HepG2 (cell line): ENCODE measurements around the gene TTLL8. TPM values are rescaled to one million over a fixed set of nuclear protein-coding genes. Genes with fewer than 3 reads are reported as not detected.

Experiments used
- ATAC-seq: fragments of 200-7000 bp; cut with Tn5 transposase; 3 replicates; pipeline ENCODE4 v1.9.1; 2020; ENCODE audit warnings: mild to moderate bottlenecking, moderate library complexity
- BruUV-seq: library from RNA; stranded (reverse); fragments of 400-500 nt; replicated peaks from 2 replicates; lab custom pipeline; 2021; lab: Mats Ljungman, UMichigan
- CTCF ChIA-PET: fragments of 300-600 bp; formaldehyde crosslinking; extraction: SDS; loops from one replicate; lab custom pipeline; 2021; ENCODE audit warnings: low total read pairs, inconsistent platforms, low intra/inter-chr PET ratio; lab: Yijun Ruan, JAX
- POLR2A ChIA-PET: fragments of 350-600 bp; sonication (Branson Sonifier 250); formaldehyde crosslinking; loops from one replicate; lab custom pipeline; 2020; ENCODE audit warnings: antibody characterized with exemption, inconsistent platforms; lab: Yijun Ruan, JAX
- DNase-seq: peaks from one replicate; pipeline ENCODE4 v3.0.0-alpha.2; 2015; ENCODE audit warnings: low spot score
- FAIRE-seq: peaks from 3 replicates; lab custom pipeline; 2011; peaks lifted over from hg19 to GRCh38; lab: Jason Lieb, UNC
- H2AFZ ChIP-seq: one replicate; pipeline ENCODE4 v1.6.1; 2011; ENCODE audit warnings: low read length, inconsistent platforms
- H3K27ac ChIP-seq: fragments of 300-600 bp; 3 replicates; pipeline ENCODE4 v1.8.0; 2011; ENCODE audit warnings: mixed run types, mild to moderate bottlenecking, mixed read lengths, low read length, inconsistent platforms; ENCODE audit not compliant: insufficient read depth; ENCODE audit errors: extremely low read length
- H3K27me3 ChIP-seq, 2 experiments: fragments of 200-600 bp in 1 of 2; 2 replicates in 1 of 2; 3 replicates in 1 of 2; pipeline versions ENCODE4 v1.6.0 to v1.8.0; 2011; ENCODE audit warnings: low read length in 2 of 2, mild to moderate bottlenecking in 2 of 2, moderate library complexity in 2 of 2, inconsistent platforms in 1 of 2; ENCODE audit not compliant: insufficient read depth in 2 of 2, control insufficient read depth in 1 of 2
- H3K36me3 ChIP-seq, 2 experiments: fragments of 200-600 bp in 1 of 2; replicated peaks in 1 of 2; 2 replicates in 1 of 2; 3 replicates in 1 of 2; pipeline versions ENCODE4 v1.5.1 to v1.8.0; 2011; ENCODE audit warnings: low read length in 2 of 2, inconsistent platforms in 1 of 2; ENCODE audit not compliant: insufficient read depth in 2 of 2, control insufficient read depth in 1 of 2
- H3K4me1 ChIP-seq: 2 replicates; pipeline ENCODE4 v1.5.1; 2012; ENCODE audit warnings: low read length, inconsistent platforms; ENCODE audit not compliant: insufficient read depth
- H3K4me2 ChIP-seq: 2 replicates; pipeline ENCODE4 v1.6.0; 2011; ENCODE audit warnings: low read depth, low read length, inconsistent platforms
- H3K4me3 ChIP-seq, 3 experiments: fragments of 200-600 bp in 1 of 3; sonication (generic), shearing (Covaris generic) in 1 of 3; replicated peaks in 1 of 3; 2 replicates each; pipeline ENCODE4 v1.5.1; 2011 to 2016; ENCODE audit warnings: low read length in 3 of 3, inconsistent platforms in 2 of 3, low read depth in 2 of 3, mild to moderate bottlenecking in 2 of 3, control low read depth in 1 of 3, mixed read lengths in 1 of 3; ENCODE audit not compliant: insufficient read depth in 1 of 3
- H3K79me2 ChIP-seq: one replicate; pipeline ENCODE4 v1.6.1; 2011; ENCODE audit warnings: low read length, inconsistent platforms; ENCODE audit not compliant: insufficient read depth
- H3K9ac ChIP-seq: 2 replicates; pipeline ENCODE4 v1.6.0; 2011; ENCODE audit warnings: mild to moderate bottlenecking, low read depth, low read length, inconsistent platforms; ENCODE audit not compliant: insufficient read depth
- H3K9me3 ChIP-seq: 2 replicates; pipeline ENCODE4 v1.5.1; 2012; ENCODE audit warnings: mild to moderate bottlenecking, low read length
- H4K20me1 ChIP-seq: 2 replicates; pipeline ENCODE4 v1.6.0; 2011; ENCODE audit warnings: inconsistent platforms, mild to moderate bottlenecking, low read length, moderate library complexity; ENCODE audit not compliant: insufficient read depth
- CREB1 ChIP-seq, 2 experiments: fragments of 450-650 bp in 1 of 2; IDR thresholded peaks; 2 replicates each; pipeline ENCODE4 v1.6.1; 2016 to 2017; ENCODE audit warnings: control low read depth in 1 of 2, mild to moderate bottlenecking in 1 of 2, missing compliant biosample characterization in 1 of 2, missing genetic modification characterization in 1 of 2
- MIER3 ChIP-seq: IDR thresholded peaks from 2 replicates; pipeline ENCODE4 v1.6.1; 2016; ENCODE audit warnings: missing compliant biosample characterization, borderline replicate concordance
- ZNF564 ChIP-seq: sonication (generic); formaldehyde crosslinking; IDR thresholded peaks from 2 replicates; pipeline ENCODE4 v1.8.1; 2023; ENCODE audit warnings: mild to moderate bottlenecking, missing genetic modification reagents
- ZNF598 ChIP-seq: sonication (generic); formaldehyde crosslinking; IDR thresholded peaks from 2 replicates; pipeline ENCODE4 v1.5.1; 2020; ENCODE audit warnings: mild to moderate bottlenecking, missing genetic modification reagents, borderline replicate concordance
- WGBS: methylation state at CpG from one replicate; pipeline ENCODE4 v1.1.6; 2017; ENCODE audit warnings: low lambda C conversion rate; 5-methylcytosine and 5-hydroxymethylcytosine counted together
- in situ Hi-C: cut with HindIII; loops from 2 replicates; pipeline ENCODE4 v1.10.0; 2017; ENCODE audit warnings: low pct_unique_long_range_greater_than_20kb; ENCODE audit not compliant: extremely low pct_ligation_motif_present
- intact Hi-C: fragments of 100-400 bp; cut with micrococcal nuclease; formaldehyde crosslinking; loops from one replicate; pipeline ENCODE4 v1.10.0; 2022; ENCODE audit not compliant: unreplicated experiment
- polyA plus RNA-seq, 8 experiments: library from polyadenylated mRNA; depleted of rRNA in 3 of 8; stranded (reverse) in 7 of 8; unstranded in 1 of 8; fragments of >200 nt; fragmentation: Illumina TruSeq in 4 of 8; extraction: Trizol in 4 of 8; gene quantifications; 2 replicates each; pipeline versions ENCODE4 v1.2.1 to v1.2.3, GENCODE V29; 2011 to 2016; ENCODE audit warnings: low read depth in 4 of 8, missing spikeins in 1 of 8, mixed read lengths in 1 of 8; ENCODE audit not compliant: insufficient read depth in 1 of 8
- total RNA-seq, 5 experiments: library from RNA; depleted of rRNA; stranded (reverse); fragments of >200 nt; fragmentation: Illumina TruSeq; extraction: Trizol; gene quantifications; 2 replicates each; pipeline ENCODE4 v1.2.3, GENCODE V29; 2016; ENCODE audit warnings: low read depth in 1 of 5
- TF ChIP-seq, protein P1 (sequence below): fragments of 450-650 bp; IDR thresholded peaks from 2 replicates; pipeline ENCODE4 v1.6.1; 2016

Gene TTLL8
- total and polyA plus RNA-seq, 2 of the 13 experiments (the other 11 are each of a cell fraction or from before 2014, with no cell fraction given): not detected

DNA sequence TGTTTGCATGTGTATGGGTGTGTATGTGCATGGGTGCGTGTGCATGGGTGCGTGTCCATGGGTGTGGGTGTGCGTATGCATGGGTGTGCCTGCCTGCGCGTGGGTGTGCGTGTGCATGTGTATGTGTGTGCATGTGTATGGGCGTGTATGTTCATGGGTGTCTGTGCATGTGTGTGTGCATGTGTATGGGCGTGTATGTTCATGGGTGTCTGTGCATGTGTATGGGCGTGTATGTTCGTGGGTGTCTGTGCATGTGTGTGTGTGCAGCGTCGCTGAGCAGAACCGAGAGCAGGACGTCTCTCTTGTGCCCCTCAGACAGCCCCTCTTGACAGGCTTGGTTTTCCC, 59.4 kb downstream of the TTLL8 start:
- no TSS peak for BruUV-seq
- Histone ChIP-seq H2AFZ (no peak overlapping the region), H3K4me3 (no peak overlapping the region), H3K27ac (no peak overlapping the region), H3K9ac (no peak overlapping the region), H3K4me1 (no peaks in the 10 kb centered on the region), H3K79me2 (no peaks in the 10 kb centered on the region), H3K4me2 (no peak overlapping the region), H3K36me3 (no peaks in the 10 kb centered on the region), H4K20me1 (no peaks in the 10 kb centered on the region), H3K27me3 (peaks cover 7 to 12% of the 10 kb centered on the region in 2 experiments; a peak in 4 of 5 replicates), H3K9me3 (no peaks in the 10 kb centered on the region)
- TF ChIP-seq, protein P1, sequence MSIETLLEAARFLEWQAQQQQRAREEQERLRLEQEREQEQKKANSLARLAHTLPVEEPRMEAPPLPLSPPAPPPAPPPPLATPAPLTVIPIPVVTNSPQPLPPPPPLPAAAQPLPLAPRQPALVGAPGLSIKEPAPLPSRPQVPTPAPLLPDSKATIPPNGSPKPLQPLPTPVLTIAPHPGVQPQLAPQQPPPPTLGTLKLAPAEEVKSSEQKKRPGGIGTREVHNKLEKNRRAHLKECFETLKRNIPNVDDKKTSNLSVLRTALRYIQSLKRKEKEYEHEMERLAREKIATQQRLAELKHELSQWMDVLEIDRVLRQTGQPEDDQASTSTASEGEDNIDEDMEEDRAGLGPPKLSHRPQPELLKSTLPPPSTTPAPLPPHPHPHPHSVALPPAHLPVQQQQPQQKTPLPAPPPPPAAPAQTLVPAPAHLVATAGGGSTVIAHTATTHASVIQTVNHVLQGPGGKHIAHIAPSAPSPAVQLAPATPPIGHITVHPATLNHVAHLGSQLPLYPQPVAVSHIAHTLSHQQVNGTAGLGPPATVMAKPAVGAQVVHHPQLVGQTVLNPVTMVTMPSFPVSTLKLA: peak; percentile 25; the same call in 1 of the 2 replicates
- TF ChIP-seq ZNF564: no peak
- CTCF ChIA-PET: no interaction called here
- FAIRE-seq (no peak), DNase-seq (no peak), ATAC-seq (no peak)
- in situ Hi-C loops: no loop called here
- POLR2A ChIA-PET: no interaction called here
- 70% methylated on average over 13 of the region's 14 CpGs for WGBS
- intact Hi-C loops: no loop called here

DNA sequence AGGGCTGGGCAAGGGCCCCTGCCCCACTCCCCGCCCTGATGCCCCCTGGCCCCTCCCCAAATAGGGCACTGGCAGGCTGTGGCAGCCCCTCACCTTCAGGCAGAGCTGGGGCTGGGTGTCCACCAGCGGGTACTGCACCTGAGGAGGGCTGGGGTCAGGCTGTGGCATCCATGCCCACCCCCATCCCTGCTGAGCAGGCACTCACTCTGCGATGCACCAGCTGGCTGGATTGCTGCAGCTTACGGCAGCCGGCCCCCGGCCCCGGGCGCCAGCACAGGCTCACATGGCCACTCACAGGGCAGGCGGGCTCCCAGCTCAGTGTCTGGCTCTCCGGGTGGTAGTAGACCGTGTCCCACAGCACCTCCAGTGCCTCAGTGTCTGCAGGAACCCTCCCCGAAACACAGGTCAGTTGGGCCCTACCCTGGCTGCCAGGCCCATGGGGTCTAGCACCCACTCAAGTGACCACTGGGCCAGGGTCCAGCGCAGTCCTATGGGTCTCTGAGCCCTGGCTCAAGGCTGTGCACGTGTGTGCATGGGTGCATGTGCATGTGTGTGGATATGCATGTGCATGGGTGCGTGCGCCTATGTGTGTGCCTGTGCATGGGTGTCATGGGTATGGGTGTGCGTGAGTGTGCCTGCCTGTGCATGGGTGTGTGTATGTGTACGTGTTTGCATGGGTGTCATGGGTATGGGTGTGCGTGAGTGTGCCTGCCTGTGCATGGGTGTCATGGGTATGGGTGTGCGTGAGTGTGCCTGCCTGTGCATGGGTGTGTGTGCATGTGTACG, 60.0 kb downstream of the TTLL8 start:
- Histone ChIP-seq H2AFZ (no peak overlapping the region), H3K9me3 (no peaks in the 10 kb centered on the region), H3K27me3 (peaks cover 7 to 12% of the 10 kb centered on the region in 2 experiments; a peak in 4 of 5 replicates), H3K79me2 (no peaks in the 10 kb centered on the region), H3K27ac (no peak overlapping the region), H3K4me2 (no peak overlapping the region), H3K9ac (no peak overlapping the region), H3K36me3 (no peaks in the 10 kb centered on the region), H3K4me3 (no peak overlapping the region), H3K4me1 (peaks cover 2% of the 10 kb centered on the region), H4K20me1 (no peaks in the 10 kb centered on the region)
- ChIA-PET POLR2A (no interaction called here), CTCF (no interaction called here)
- ATAC-seq: no peak
- no peak for DNase-seq
- no TSS peak for BruUV-seq
- WGBS: 67% methylated on average over 10 of the region's 21 CpGs
- no peak for FAIRE-seq
- in situ Hi-C loops (no loop called here), intact Hi-C loops (no loop called here)
- TF ChIP-seq ZNF598 (CRISPR knock-in tag) (no peak), CREB1 (IDR thresholded peaks at IDR 0.05) (peak; percentile 5; the same call in 1 of the 2 replicates), CREB1 (CRISPR knock-in tag; IDR thresholded peaks at IDR 0.05) (no peak), MIER3 (CRISPR knock-in tag) (no peak)
- TF ChIP-seq, protein P1: peak; percentile 59
